Body of pancreas (tissue), 4 donors: ENCODE data around the gene TPM2. TPM values are rescaled to one million over a fixed set of nuclear protein-coding genes. Genes with fewer than 3 reads are reported as not detected.

ENCODE experiments used
- ATAC-seq: fragments of 150-250 bp; one replicate; pipeline ENCODE4 v1.9.1; 2016
- DNase-seq, 4 donors: peaks; one replicate each; pipeline ENCODE4 v3.0.0-alpha.2; 2019
- H3K27ac ChIP-seq, 4 donors: fragments of 200-600 bp; sonication (generic); 1 replicate in 3 of 4; 2 replicates in 1 of 4; pipeline versions ENCODE4 v1.5.1 to v1.6.1; 2016 to 2019; ENCODE audit warnings: mild to moderate bottlenecking in 1 of 4, mixed read lengths in 1 of 4, moderate library complexity in 1 of 4
- H3K27me3 ChIP-seq, 2 donors: fragments of 200-600 bp; sonication (generic); one replicate each; pipeline ENCODE4 v1.6.0; 2016; ENCODE audit warnings: mild to moderate bottlenecking in 1 of 2
- H3K36me3 ChIP-seq, 2 donors: fragments of 200-600 bp; sonication (generic); replicated peaks in 1 of 2; 2 replicates each; pipeline ENCODE4 v1.5.1; 2016; ENCODE audit warnings: low read depth in 2 of 2; ENCODE audit not compliant: insufficient read depth in 1 of 2
- H3K4me1 ChIP-seq: fragments of 200-600 bp; sonication (generic); one replicate; pipeline ENCODE4 v1.6.0; 2016
- H3K4me3 ChIP-seq, 2 donors: fragments of 200-600 bp; sonication (generic); 1 replicate in 1 of 2; 2 replicates in 1 of 2; pipeline ENCODE4 v1.5.1; 2016 to 2019
- H3K9me3 ChIP-seq, 3 donors: fragments of 200-600 bp; sonication (generic); 1 replicate in 2 of 3; 2 replicates in 1 of 3; pipeline ENCODE4 v1.5.1; 2016
- CTCF ChIP-seq, 7 experiments: fragments of 450-650 bp in 4 of 7; fragments of 200-600 bp in 3 of 7; sonication (generic) in 3 of 7; IDR thresholded peaks; one replicate each; pipeline ENCODE4 v1.5.1; 2016 to 2019; ENCODE audit warnings: antibody characterized with exemption in 7 of 7
- POLR2A ChIP-seq, 3 donors: fragments of 450-650 bp; IDR thresholded peaks; one replicate each; pipeline ENCODE4 v1.6.1; 2016; ENCODE audit warnings: antibody characterized with exemption in 3 of 3, mild to moderate bottlenecking in 2 of 3
- WGBS, 2 donors: methylation state at CpG; one replicate each; pipeline ENCODE4 v1.1.5; 2017; 5-methylcytosine and 5-hydroxymethylcytosine counted together
- intact Hi-C: fragments of 100-400 bp; cut with DNase I; formaldehyde crosslinking; loops from one replicate; pipeline ENCODE4 v1.15.1; 2023
- total RNA-seq, 2 donors: library from RNA; depleted of rRNA; stranded (reverse); fragments of >200 nt; gene quantifications; one replicate each; pipeline ENCODE4 v1.1.0, GENCODE V29; 2016

The TPM2 gene
- total RNA-seq, 2 donors from 2014 or later, result 75.8 to 132 TPM

GRCh38 chr9:35664531-35665470, 24.9 kb downstream of the TPM2 start, which contains the start of gene ARHGEF39:
Gene ARHGEF39 (minus strand): TSS chr9:35665195. CDS start chr9:35665169, 26 bp downstream.
- TF ChIP-seq POLR2A (IDR thresholded peaks at IDR 0.05) (peak; percentile 13 to 66 (median 47)), CTCF (IDR thresholded peaks at IDR 0.05) (peak in 5 of 7 experiments; percentile 14 to 41 (median 33))
- Histone ChIP-seq H3K27ac (peak within 1 kb of the TSS; percentile 3 to 72 (median 37)), H3K4me3 (peak within 1 kb of the TSS in 1 of 2 donors; percentile 12), H3K4me1 (peaks cover 49% of the 10 kb centered on the region), H3K9me3 (no peaks in the 10 kb centered on the region), H3K27me3 (no peaks in the 10 kb centered on the region), H3K36me3 (no peaks in the 10 kb centered on the region)
- DNase-seq, result peak; percentile 85 to 88 (median 86)
- intact Hi-C loops, result loop anchor here (5.0 kb wide), 1 partner anchor 32 kb away; no protein-coding TSS in a partner anchor
- 5 to 22% methylated on average over 11 to 58 of the region's 58 CpGs for WGBS, 2 donors
- ATAC-seq, result peak; percentile 87

GRCh38 chr9:35662437-35662836, 27.3 kb downstream of the TPM2 start:
- WGBS, 2 donors, result 85 to 94% methylated on average over 7 of the region's 7 CpGs

GRCh38 chr9:35661756-35662350, 27.9 kb downstream of the TPM2 start:
- peaks cover 46% of the 10 kb centered on the region for H3K4me1 ChIP-seq
- H3K36me3 ChIP-seq, result no peaks in the 10 kb centered on the region
- WGBS, 2 donors, result 19 to 58% methylated on average over 1 to 3 of the region's 3 CpGs
- peak overlapping the region; percentile 19 to 90 (median 52) for H3K27ac ChIP-seq
- TF ChIP-seq CTCF (IDR thresholded peaks at IDR 0.05) (no peak), POLR2A (IDR thresholded peaks at IDR 0.05) (no peak)
- ATAC-seq (no peak), DNase-seq (no peak)
- H3K27me3 ChIP-seq, result no peaks in the 10 kb centered on the region
- intact Hi-C loops, result loop anchor here (5.0 kb wide), 1 partner anchor 35 kb away; no protein-coding TSS in a partner anchor
- no peak overlapping the region for H3K4me3 ChIP-seq
- no peaks in the 10 kb centered on the region for H3K9me3 ChIP-seq

More at GRCh38 chr9:35662437-35662836, 27.3 kb downstream of the TPM2 start:
- H3K27me3 ChIP-seq, result no peaks in the 10 kb centered on the region
- ATAC-seq (no peak), DNase-seq (no peak)
- no peak for TF ChIP-seq CTCF (IDR thresholded peaks at IDR 0.05)
- TF ChIP-seq POLR2A (IDR thresholded peaks at IDR 0.05), result no peak
- H3K9me3 ChIP-seq, result no peaks in the 10 kb centered on the region
- H3K4me1 ChIP-seq, result peaks cover 40% of the 10 kb centered on the region
- H3K27ac ChIP-seq, result peak overlapping the region in 1 of 4 donors; percentile 90
- H3K36me3 ChIP-seq, result no peaks in the 10 kb centered on the region
- no peak overlapping the region for H3K4me3 ChIP-seq
- intact Hi-C loops, result loop anchor here (5.0 kb wide), 1 partner anchor 35 kb away; no protein-coding TSS in a partner anchor

- 19 to 47% methylated on average over 9 of the region's 9 CpGs for WGBS, 2 donors
- Histone ChIP-seq H3K27me3 (no peaks in the 10 kb centered on the region), H3K4me3 (no peak overlapping the region), H3K27ac (peak overlapping the region; percentile 48 to 90 (median 58)), H3K36me3 (no peaks in the 10 kb centered on the region), H3K4me1 (peaks cover 49% of the 10 kb centered on the region), H3K9me3 (no peaks in the 10 kb centered on the region)
- TF ChIP-seq POLR2A (IDR thresholded peaks at IDR 0.05) (peak in 1 of 3 donors; percentile 43), CTCF (IDR thresholded peaks at IDR 0.05) (peak in 6 of 7 experiments; percentile 22 to 69 (median 52))
- ATAC-seq (no peak), DNase-seq (peak; percentile 43 to 79 (median 70))
- intact Hi-C loops, result loop anchor here (5.0 kb wide), 1 partner anchor 36 kb away; no protein-coding TSS in a partner anchor
Measured at GRCh38 chr9:35660966-35661415, 28.7 kb downstream of the TPM2 start.
